Left lung (tissue), 10 donors: ENCODE results near the gene MAMLD1. TPM values are rescaled to one million over a fixed set of nuclear protein-coding genes. Genes with fewer than 3 reads are reported as not detected.

Source experiments
- ATAC-seq: fragments of 200-7000 bp; cut with Tn5 transposase; one replicate; pipeline ENCODE4 v1.9.1; 2020; ENCODE audit warnings: moderate library complexity
- DNase-seq, 4 donors: peaks; one replicate each; pipeline ENCODE4 v3.0.0-alpha.2; 2013 to 2020
- H3K27ac ChIP-seq, 2 donors: fragments of 200-600 bp; sonication (generic) in 1 of 2; one replicate each; pipeline versions ENCODE4 v1.5.0 to v1.8.0; 2020 to 2021
- H3K27me3 ChIP-seq, 2 donors: fragments of 200-600 bp; sonication (generic) in 1 of 2; one replicate each; pipeline versions ENCODE4 v1.5.0 to v1.8.0; 2020 to 2021
- H3K36me3 ChIP-seq, 2 donors: fragments of 200-600 bp; sonication (generic) in 1 of 2; one replicate each; pipeline versions ENCODE4 v1.5.0 to v1.8.0; 2020 to 2021
- H3K4me1 ChIP-seq, 2 donors: fragments of 200-600 bp; one replicate each; pipeline ENCODE4 v1.8.0; 2021
- H3K4me3 ChIP-seq, 2 donors: fragments of 200-600 bp; sonication (generic) in 1 of 2; one replicate each; pipeline versions ENCODE4 v1.5.0 to v1.8.0; 2020 to 2021; ENCODE audit warnings: mild to moderate bottlenecking in 1 of 2
- H3K9me3 ChIP-seq, 2 donors: fragments of 200-600 bp; sonication (generic) in 1 of 2; one replicate each; pipeline versions ENCODE4 v1.5.0 to v1.8.0; 2020 to 2021
- CTCF ChIP-seq, 2 donors: fragments of 200-600 bp; sonication (generic) in 1 of 2; IDR thresholded peaks; one replicate each; pipeline versions ENCODE4 v1.5.0 to v1.8.0; 2021; ENCODE audit warnings: antibody characterized with exemption in 2 of 2
- intact Hi-C, 2 donors: fragments of 100-400 bp; cut with DNase I; formaldehyde crosslinking; loops; one replicate each; pipeline versions ENCODE4 v1.11.2 to v1.14.2; 2022
- polyA plus RNA-seq, 6 donors: library from polyadenylated mRNA; unstranded; fragments of 120-200 nt; gene quantifications; one replicate each; pipeline ENCODE4 v1.2.1, GENCODE V29; 2013; ENCODE audit not compliant: insufficient read length in 6 of 6
- total RNA-seq, 2 donors: library from RNA; stranded (reverse); fragmentation: NEBNext Ultra II Directional; extraction: Animal tissue kit (Norgen Biotek cat#: 25700); gene quantifications; one replicate each; pipeline ENCODE4 v1.2.1, GENCODE V29; 2021
- donor health status: DM: no; HTN: yes; CAD: no.
- donor health status: DM: no; HTN: no; CAD: no.

MAMLD1 gene
- total and polyA plus RNA-seq, 8 donors: 3.6 to 18.4 (median 14.6) TPM

GRCh38 chrX:150360331-150360730, 2.8 kb upstream of the MAMLD1 start:
- intact Hi-C loops: no loop called here
- peaks cover 0 to 52% of the 10 kb centered on the region in 2 donors for H3K27me3 ChIP-seq
- no peak for TF ChIP-seq CTCF (IDR thresholded peaks at IDR 0.05)
- no peaks in the 10 kb centered on the region for H3K36me3 ChIP-seq
- peaks cover 0 to 23% of the 10 kb centered on the region in 2 donors for H3K4me1 ChIP-seq
- no peak overlapping the region for H3K4me3 ChIP-seq
- no peaks in the 10 kb centered on the region for H3K9me3 ChIP-seq
- ATAC-seq (no peak), DNase-seq (no peak)
- H3K27ac ChIP-seq: no peak overlapping the region

GRCh38 chrX:150361070-150361776, 1.9 kb upstream of the MAMLD1 start:
- no peaks in the 10 kb centered on the region for H3K36me3 ChIP-seq
- no peak for TF ChIP-seq CTCF (IDR thresholded peaks at IDR 0.05)
- H3K27ac ChIP-seq: no peak overlapping the region
- H3K4me3 ChIP-seq: peak overlapping the region in 1 of 2 donors; percentile 52
- peaks cover 0 to 23% of the 10 kb centered on the region in 2 donors for H3K4me1 ChIP-seq
- intact Hi-C loops: no loop called here
- ATAC-seq: no peak
- no peaks in the 10 kb centered on the region for H3K9me3 ChIP-seq
- peak in 1 of 4 donors; percentile 47 for DNase-seq
- peaks cover 0 to 52% of the 10 kb centered on the region in 2 donors for H3K27me3 ChIP-seq

DNA sequence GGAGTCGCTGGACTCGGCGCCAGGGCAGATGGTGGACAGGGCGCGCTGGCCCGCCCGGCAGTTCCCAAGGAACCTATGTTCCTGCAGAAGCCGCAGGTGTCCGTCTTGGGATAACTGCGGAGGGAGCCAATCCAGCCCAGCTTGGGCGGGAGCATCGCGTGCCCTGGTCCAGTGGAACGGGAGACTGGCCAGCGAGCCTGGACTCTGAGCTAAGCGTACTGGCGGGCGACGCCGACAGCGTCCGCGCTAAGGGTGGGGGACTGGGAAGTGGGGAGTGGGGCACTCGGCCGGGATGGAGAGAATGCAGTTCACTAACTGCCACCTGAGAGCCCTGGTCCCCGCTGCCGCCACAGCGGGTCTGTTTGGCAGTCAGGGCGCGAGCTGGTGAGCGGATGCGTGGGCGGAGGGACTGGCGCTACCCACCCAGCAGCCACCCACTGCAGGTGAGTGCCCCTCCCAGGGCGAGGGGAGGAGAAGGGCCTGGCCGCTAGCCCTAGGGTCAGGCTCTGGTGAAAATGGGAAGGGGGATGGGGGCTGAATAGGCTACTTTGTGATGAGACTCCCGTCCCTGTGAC, 1.3 kb upstream of the MAMLD1 start:
- Histone ChIP-seq H3K4me1 (peaks cover 0 to 23% of the 10 kb centered on the region in 2 donors), H3K36me3 (no peaks in the 10 kb centered on the region), H3K9me3 (no peaks in the 10 kb centered on the region), H3K27ac (no peak overlapping the region), H3K4me3 (peak overlapping the region in 1 of 2 donors; percentile 52), H3K27me3 (peaks cover 0 to 52% of the 10 kb centered on the region in 2 donors)
- no peak for TF ChIP-seq CTCF (IDR thresholded peaks at IDR 0.05)
- DNase-seq: peak in 1 of 4 donors; percentile 55
- no peak for ATAC-seq
- intact Hi-C loops: no loop called here

- Histone ChIP-seq H3K36me3 (no peaks in the 10 kb centered on the region), H3K4me3 (peak overlapping the region; percentile 42 to 52), H3K9me3 (no peaks in the 10 kb centered on the region), H3K27ac (peak overlapping the region; percentile 57 to 82), H3K4me1 (peaks cover 0 to 23% of the 10 kb centered on the region in 2 donors), H3K27me3 (peaks cover 0 to 52% of the 10 kb centered on the region in 2 donors)
- intact Hi-C loops: no loop called here
- DNase-seq (peak in 2 of 4 donors; percentile 33 to 73), ATAC-seq (peak; percentile 38)
- TF ChIP-seq CTCF (IDR thresholded peaks at IDR 0.05): no peak
Measured at GRCh38 chrX:150363561-150364346, 637 bp downstream of the MAMLD1 start.
